ENCODE measurements around the gene CORO1C.
"Not testable (repeated sequence)": the region's sequence is repeated elsewhere in the genome, so short reads cannot be mapped to it uniquely, and the experiment has no call there.

Gene CORO1C
- total RNA-seq: 9.7 to 28.0 reads per million in 2 experiments

DNA sequence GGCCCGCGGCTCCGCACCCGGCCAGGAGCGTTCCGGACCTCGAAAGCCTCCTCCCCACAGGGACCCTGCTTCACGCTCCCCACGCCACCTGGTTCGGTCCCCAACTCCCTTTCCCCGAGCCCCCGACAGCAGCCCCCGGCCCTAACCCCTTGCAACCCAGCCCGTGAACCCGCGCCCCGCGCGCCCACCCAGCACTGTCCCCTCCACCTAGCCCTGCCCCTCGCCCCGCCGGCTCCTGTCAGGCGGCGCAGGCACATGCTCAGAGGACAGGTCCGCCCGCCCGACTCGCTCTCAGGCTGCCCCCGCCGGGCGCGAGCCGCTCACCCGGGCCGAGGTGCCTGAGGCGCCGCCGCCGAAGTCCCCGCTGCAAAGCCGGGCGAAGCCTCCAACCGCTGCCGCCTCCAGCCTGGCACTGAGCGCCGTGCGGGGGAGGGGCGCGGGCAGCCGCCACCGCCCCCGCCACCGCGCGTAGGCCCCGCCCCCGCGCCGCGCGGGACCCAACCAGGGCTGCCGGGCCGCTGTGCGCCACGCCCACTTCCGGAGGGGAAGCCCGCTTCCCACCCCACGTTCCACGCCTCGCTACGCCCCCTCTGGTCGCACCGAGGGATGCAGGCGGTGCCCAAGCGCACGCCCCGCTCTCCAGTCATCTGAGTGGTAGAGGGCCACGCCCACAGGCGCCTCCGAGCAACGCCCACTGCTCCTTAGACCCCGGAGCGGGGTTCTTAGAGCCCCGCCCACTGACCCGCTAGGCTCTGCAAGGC is at the start of gene CORO1C:
CORO1C (minus strand) TSS at position 414 of the 761 bp plus-strand sequence. CDS start 30,200 bp downstream, outside the sequence.
- peak; percentile 90 for DNase-seq (ENCODE audit: low read depth)

GRCh38 chr12:108779998-108780688 is 48.8 kb upstream of the CORO1C start:
- no peak for DNase-seq (ENCODE audit: low read depth)

DNA sequence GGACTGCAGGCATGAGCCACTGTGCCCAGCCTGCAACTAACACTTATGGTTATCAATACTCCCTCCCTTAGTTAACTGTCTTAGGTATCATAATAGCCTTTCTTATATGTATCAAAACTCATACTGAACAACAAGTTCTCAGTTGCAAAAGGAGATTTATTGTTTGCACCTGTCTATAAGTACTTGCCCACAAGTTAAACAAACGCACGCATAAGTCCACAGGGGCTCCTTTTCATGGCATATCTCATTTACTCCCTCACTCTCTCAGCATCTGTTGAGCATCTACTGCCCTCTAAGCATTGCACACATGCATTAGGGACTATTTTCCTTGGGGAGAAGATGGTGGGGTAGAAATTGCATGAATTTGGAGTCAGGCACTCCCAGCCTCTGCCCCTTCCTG is 46.7 kb upstream of the CORO1C start:
- DNase-seq (ENCODE audit: low read depth): no peak

DNA sequence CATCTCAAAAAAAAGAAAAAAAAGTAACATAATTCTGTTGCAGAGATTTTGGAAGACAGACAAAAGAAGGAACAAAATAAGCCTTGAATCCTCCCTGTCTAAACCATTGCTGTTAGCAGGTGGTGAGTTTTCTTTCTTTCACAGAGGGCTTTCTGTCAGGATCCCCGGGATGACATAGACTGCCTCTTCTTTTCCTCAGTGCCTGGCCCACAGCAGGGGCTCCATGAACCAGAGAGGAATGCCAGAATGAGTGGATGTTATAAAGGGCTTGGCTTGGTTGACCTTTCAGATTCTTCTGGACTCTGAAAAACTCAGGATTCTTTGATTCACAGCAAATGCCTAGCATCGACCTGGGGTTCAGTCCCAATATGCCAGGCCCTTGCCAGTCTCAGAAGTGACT is 45.8 kb upstream of the CORO1C start:
- DNase-seq (ENCODE audit: low read depth): no peak

GRCh38 chr12:108773798-108774788 is 42.8 kb upstream of the CORO1C start:
- DNase-seq (ENCODE audit: low read depth): no peak

DNA sequence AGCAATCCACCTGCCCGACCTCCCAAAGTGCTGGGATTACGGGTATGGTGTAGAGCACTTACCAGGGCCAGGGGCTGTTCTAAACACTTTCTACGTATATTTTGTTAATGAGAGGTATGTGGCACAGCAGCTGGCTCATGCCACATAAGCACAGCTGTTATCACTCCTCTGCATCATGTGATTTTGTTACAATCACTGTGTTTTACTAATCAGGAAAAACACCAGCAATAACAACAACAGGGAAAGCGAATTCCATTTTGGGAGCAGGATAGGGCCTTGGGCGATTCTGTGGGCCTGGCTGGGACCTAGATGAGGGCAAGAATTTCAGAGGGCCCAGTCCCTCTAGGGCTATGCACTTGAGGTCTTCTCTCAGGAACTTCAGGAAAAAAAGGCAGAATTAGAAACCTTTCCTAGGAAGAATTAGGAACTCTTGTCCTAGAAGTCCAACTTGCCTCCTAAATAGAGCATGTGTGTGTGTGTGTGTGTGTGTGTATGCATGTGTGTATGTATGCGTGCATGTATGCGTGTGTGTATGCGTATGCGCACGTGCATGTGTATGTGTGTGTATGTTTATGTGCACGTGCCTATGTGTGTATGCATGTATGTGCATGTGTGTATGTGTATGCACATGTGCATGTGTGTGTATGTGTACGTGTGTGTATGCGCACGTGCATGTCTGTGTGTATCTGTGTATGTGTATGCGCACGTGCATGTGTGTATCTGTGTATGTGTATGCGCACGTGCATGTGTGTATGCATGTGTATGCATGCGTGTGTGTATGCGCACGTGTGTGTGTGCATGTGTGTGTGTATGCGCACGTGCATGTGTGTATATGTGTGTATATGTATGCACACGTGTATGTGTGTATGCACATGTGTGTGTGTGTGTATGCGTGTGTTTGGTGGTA is 41.8 kb upstream of the CORO1C start:
- no peak for DNase-seq (ENCODE audit: low read depth)

DNA sequence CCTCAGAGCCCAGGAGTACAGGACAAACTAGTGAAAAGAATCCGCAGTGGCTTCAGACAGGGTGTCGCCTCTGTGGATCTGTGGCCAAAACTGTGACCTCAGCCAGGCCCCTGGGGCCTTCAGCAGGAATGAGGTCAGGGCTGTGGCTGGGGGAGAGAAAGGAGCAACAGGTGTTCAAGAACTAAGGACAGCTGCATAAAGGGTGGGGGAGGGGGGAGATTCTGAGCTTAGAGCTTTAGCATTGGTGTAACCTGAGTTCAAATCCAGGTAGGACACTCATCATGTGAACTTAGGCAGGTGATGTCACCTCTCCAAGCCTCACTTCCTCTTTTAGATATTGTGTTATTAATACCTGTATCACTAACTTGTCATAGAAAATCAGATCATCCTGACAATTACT is 40.9 kb upstream of the CORO1C start:
- DNase-seq (ENCODE audit: low read depth): no peak

GRCh38 chr12:108771835-108772234 is 40.5 kb upstream of the CORO1C start:
- not testable (repeated sequence) for DNase-seq (ENCODE audit: low read depth)

GRCh38 chr12:108770963-108771362 is 39.6 kb upstream of the CORO1C start:
- DNase-seq (ENCODE audit: low read depth): no peak

DNA sequence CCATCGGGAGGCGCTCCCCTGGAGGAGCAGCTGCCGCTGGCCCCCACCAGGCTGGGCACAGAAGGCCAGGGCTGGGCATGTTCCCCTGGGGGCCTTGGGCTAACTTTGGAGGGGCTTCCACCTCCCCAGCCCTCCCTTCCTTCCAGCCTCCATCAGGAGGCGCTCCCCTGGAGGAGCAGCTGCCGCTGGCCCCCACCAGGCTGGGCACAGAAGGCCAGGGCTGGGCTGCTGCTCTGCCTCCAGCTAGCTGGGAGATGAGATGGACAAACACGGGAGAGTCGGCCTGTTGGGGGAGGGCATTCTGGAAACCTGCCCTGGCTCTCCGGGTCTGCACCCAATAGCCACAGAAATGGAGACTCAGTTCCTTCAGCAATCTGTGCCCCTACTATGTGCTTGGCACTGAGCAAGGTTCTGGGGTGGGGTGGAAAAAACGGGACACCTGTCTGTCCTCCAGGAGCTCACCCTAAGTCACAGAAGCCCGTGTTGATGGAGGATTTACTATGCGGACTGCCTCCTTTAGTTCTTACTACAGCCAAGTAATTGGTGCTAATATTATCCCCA is 39.0 kb upstream of the CORO1C start:
- no peak for DNase-seq (ENCODE audit: low read depth)

DNA sequence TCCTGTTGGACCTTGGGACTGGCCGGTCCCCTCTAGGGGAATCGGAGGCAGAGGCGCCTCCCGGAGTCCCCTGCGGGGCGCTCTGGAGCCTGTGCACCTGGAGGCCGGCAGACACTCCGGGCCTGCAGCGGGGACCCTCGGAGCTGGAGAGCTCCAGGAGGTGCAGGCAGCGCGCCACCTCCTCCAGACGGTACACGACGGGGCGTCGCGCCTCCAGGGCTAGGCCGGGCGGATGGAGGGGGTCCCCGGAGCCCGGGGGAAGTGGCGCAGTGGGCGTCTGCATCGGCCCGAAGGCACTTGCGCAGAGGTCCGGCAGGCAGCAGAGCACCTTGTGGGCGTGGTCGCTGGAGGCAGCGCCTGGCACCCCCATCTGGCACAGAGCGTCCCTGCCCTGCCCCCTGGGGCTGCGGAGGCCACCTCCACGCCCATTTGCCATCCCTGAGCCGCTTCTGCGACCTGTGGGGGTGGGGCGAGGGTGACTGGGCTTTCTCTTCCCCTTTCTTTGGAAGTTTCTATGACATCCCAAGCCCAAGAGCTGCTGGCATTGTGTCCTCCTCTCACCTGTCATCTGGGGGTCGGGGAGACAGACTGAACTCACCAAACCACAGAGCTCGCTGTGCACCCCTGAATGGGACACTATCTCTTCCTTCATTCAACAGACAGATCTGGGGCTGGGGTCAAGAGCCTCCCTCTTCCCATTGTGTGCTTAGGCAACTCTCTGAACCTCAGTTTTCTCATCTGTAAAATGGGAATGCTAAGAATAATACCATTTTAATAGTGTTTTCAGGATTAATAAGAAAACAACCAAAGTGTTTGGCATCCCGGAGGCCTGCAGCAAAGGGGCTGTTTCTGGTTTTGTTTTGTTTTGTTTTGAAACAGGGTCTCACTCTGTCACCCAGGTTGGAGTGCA is 37.5 kb upstream of the CORO1C start:
- no peak for DNase-seq (ENCODE audit: low read depth)

- no peak for DNase-seq (ENCODE audit: low read depth)
Observed at GRCh38 chr12:108766294-108766693, 35.0 kb upstream of the CORO1C start.

DNA sequence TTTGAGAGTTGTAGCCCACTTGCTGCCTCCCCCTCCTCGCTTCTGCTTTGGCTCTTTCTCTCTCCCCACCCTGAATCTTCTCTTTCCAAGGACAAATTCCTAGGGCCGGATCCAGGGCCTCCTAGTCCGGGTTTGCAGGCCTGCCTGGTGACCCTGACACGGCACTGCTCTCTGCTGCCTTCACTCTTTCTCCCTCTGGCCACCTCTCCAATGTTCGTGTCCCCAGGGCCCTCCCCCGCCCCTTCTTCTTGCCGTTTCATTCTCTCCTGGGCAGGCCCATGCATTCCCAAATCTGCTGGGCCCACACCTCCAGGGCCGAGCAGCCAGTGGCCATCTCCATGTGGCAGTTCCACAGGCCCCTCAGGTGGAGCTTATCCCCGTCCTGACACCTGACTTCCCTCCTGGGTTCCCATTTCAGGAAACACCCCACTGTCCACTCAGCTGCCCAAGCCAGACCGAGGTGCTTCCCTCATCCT is 34.0 kb upstream of the CORO1C start:
- DNase-seq (ENCODE audit: low read depth): no peak

- DNase-seq (ENCODE audit: low read depth): no peak
Observed at GRCh38 chr12:108764540-108765288, 33.4 kb upstream of the CORO1C start.

DNA sequence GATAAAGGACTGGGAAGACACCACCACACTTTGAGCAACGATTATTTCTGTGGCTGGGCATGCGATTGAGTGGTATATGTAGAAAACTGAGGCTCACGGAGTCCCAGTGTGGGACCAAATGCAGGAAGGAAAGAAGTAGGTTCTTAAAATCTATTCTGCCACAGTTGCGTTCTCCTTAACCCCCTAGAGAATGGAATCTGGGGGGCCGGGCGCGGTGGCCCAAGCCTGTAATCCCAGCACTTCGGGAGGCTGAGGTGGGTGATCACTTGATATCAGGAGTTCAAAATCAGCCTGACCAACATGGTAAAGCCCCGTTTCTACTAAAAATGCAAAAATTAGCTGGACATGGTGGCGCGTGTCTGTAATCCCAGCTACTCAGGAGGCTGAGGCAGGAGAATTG is 29.9 kb upstream of the CORO1C start:
- no peak for DNase-seq (ENCODE audit: low read depth)

GRCh38 chr12:108759924-108760323 is 28.6 kb upstream of the CORO1C start:
- DNase-seq (ENCODE audit: low read depth): no peak

GRCh38 chr12:108757856-108758255 is 26.5 kb upstream of the CORO1C start:
- no peak for DNase-seq (ENCODE audit: low read depth)

GRCh38 chr12:108756421-108756820 is 25.1 kb upstream of the CORO1C start:
- DNase-seq (ENCODE audit: low read depth): no peak

DNA sequence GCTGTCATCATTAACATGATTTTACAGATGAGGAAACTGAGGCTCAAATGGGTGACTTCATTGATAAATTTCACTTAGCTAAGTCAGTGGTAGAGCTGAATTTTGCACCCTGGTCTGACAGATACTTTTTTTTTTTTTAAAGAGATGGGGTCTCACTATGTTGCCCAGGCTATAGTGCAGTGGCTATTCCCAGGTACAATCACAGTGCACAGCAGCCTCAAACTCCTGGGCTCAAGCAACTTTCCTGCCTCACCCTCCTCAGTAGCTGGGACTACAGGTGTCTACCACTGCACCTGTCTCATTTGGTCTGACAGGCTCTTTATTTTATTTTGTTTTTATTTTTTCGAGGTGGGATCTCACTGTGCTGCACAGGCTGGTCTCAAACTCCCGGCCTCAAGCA is 24.2 kb upstream of the CORO1C start:
- no peak for DNase-seq (ENCODE audit: low read depth)

All from T follicular helper cell (primary cell).